HG03103 (cell line): ENCODE data around the gene VAV1.
A peak's percentile ranks its signal among the peaks of the same experiment; 100 is the strongest.
"Not testable (repeated sequence)": the region's sequence is repeated elsewhere in the genome, so short reads cannot be mapped to it uniquely, and the experiment has no call there.

Experiments used
- ATAC-seq: cut with Tn5 transposase; IDR thresholded peaks from one replicate; pipeline ENCODE4 v1.9.1; 2021; ENCODE audit warnings: low read depth; ENCODE audit not compliant: unreplicated experiment

VAV1 gene

GRCh38 chr19:6737284-6737872, 35.1 kb upstream of the VAV1 start, which contains the start of gene GPR108:
Gene GPR108, minus strand, starts transcription at chr19:6737580. Its CDS starts 4 bp downstream, at chr19:6737576.
- peak; percentile 55 for ATAC-seq

- no peak for ATAC-seq
These were observed 34.4 kb upstream of the VAV1 start for GRCh38 chr19:6737873-6738786.

- no peak for ATAC-seq
These were observed 33.6 kb upstream of the VAV1 start for GRCh38 chr19:6738787-6739389.

- ATAC-seq: no peak
These were observed 33.1 kb upstream of the VAV1 start, which contains the start of gene TRIP10 for GRCh38 chr19:6739390-6739882. Gene TRIP10, plus strand, starts transcription at chr19:6739680. Its CDS starts 82 bp downstream, at chr19:6739762.

GRCh38 chr19:6739883-6740588, 32.5 kb upstream of the VAV1 start:
- no peak for ATAC-seq

- ATAC-seq: no peak
These were observed 31.7 kb upstream of the VAV1 start for GRCh38 chr19:6740589-6741343.

GRCh38 chr19:6743066-6743465, 29.4 kb upstream of the VAV1 start:
- ATAC-seq: no peak

GRCh38 chr19:6743714-6744380, 28.7 kb upstream of the VAV1 start:
- ATAC-seq: no peak

GRCh38 chr19:6744381-6745301, 27.9 kb upstream of the VAV1 start:
- ATAC-seq: no peak

- no peak for ATAC-seq
These were observed 26.5 kb upstream of the VAV1 start for GRCh38 chr19:6745965-6746364.

GRCh38 chr19:6748543-6748942, 24.0 kb upstream of the VAV1 start:
- not testable (repeated sequence) for ATAC-seq

GRCh38 chr19:6750062-6750461, 22.4 kb upstream of the VAV1 start:
- no peak for ATAC-seq

- ATAC-seq: no peak
These were observed 21.3 kb upstream of the VAV1 start for GRCh38 chr19:6751189-6751588.

GRCh38 chr19:6752256-6753177, 20.0 kb upstream of the VAV1 start:
- no peak for ATAC-seq

- peak; percentile 76 for ATAC-seq
These were observed 19.1 kb upstream of the VAV1 start for GRCh38 chr19:6753178-6754031.

- no peak for ATAC-seq
These were observed 18.4 kb upstream of the VAV1 start for GRCh38 chr19:6754136-6754535.
